Breast epithelium (tissue), 3 donors: ENCODE measurements around the gene S100P.
"Not testable (repeated sequence)": the region's sequence is repeated elsewhere in the genome, so short reads cannot be mapped to it uniquely, and the experiment has no call there.

ENCODE experiments used
- CTCF ChIP-seq, 3 donors: fragments of 450-650 bp; IDR thresholded peaks; one replicate each; pipeline ENCODE4 v1.5.1; 2016 to 2017; ENCODE audit warnings: antibody characterized with exemption in 3 of 3, mild to moderate bottlenecking in 3 of 3, moderate library complexity in 3 of 3
- POLR2A ChIP-seq: fragments of 450-650 bp; IDR thresholded peaks from one replicate; pipeline ENCODE4 v1.6.1; 2016; ENCODE audit warnings: antibody characterized with exemption, mild to moderate bottlenecking, moderate library complexity

DNA sequence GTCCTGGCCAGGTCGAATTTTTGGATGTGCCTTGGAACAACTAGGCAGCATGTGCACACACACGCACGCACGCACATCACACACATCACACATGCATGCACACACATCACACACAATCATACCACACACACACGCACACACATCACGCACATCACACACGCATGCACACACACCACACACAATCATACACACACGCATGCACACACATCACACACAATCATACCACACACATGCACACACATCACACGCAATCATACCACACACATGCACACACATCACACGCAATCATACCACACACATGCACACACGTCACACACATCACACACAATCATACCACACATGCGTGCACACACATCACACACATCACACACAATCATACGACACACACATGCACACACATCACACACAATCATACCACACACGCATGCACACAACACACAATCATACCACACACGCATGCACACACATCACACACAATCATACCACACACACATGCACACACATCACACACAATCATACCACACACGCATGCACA is 31.8 kb downstream of the S100P start:
- not testable (repeated sequence) for TF ChIP-seq CTCF (IDR thresholded peaks at IDR 0.05); POLR2A
